Stimulated activated naive CD8-positive, alpha-beta T cell treated with anti-CD3 and anti-CD28 coated beads, Interleukin-15, Interleukin-2, amounts not matched to agents 100 ng/mL and 50 ng/mL, for 24 hours (primary cell): ENCODE measurements around the gene FARP1.

ENCODE experiments used
- H3K27ac Mint-ChIP-seq: one replicate; pipeline ENCODE4 v1.8.0; 2021; ENCODE audit warnings: mild to moderate bottlenecking, mixed read lengths
- H3K27me3 Mint-ChIP-seq: one replicate; pipeline ENCODE4 v1.8.0; 2021; ENCODE audit warnings: mixed read lengths
- H3K36me3 Mint-ChIP-seq: one replicate; pipeline ENCODE4 v1.8.0; 2021; ENCODE audit warnings: low read depth, mixed read lengths
- H3K4me1 Mint-ChIP-seq: one replicate; pipeline ENCODE4 v1.8.0; 2021; ENCODE audit warnings: low read depth, mixed read lengths
- H3K4me3 Mint-ChIP-seq: one replicate; pipeline ENCODE4 v1.8.0; 2021; ENCODE audit warnings: mild to moderate bottlenecking, mixed read lengths
- H3K9me3 Mint-ChIP-seq: one replicate; pipeline ENCODE4 v1.8.0; 2021; ENCODE audit warnings: mixed read lengths

Gene FARP1

GRCh38 chr13:98310485-98311199, 167.7 kb downstream of the FARP1 start:
- Mint-ChIP-seq H3K36me3 (no peaks in the 10 kb centered on the region), H3K27ac (no peak overlapping the region), H3K27me3 (peaks cover 3% of the 10 kb centered on the region), H3K4me1 (no peaks in the 10 kb centered on the region), H3K9me3 (no peaks in the 10 kb centered on the region), H3K4me3 (no peak overlapping the region)

- no peak overlapping the region for H3K4me3 Mint-ChIP-seq
- no peak overlapping the region for H3K27ac Mint-ChIP-seq
- H3K4me1 Mint-ChIP-seq, result no peaks in the 10 kb centered on the region
- no peaks in the 10 kb centered on the region for H3K9me3 Mint-ChIP-seq
- H3K36me3 Mint-ChIP-seq, result no peaks in the 10 kb centered on the region
- peaks cover 3% of the 10 kb centered on the region for H3K27me3 Mint-ChIP-seq
Measured at GRCh38 chr13:98311200-98311548, 168.3 kb downstream of the FARP1 start.

GRCh38 chr13:98312606-98313005, 169.7 kb downstream of the FARP1 start:
- Mint-ChIP-seq H3K4me3 (no peak overlapping the region), H3K27me3 (peaks cover 3% of the 10 kb centered on the region), H3K36me3 (no peaks in the 10 kb centered on the region), H3K4me1 (no peaks in the 10 kb centered on the region), H3K9me3 (no peaks in the 10 kb centered on the region), H3K27ac (no peak overlapping the region)

- H3K27ac Mint-ChIP-seq, result no peak overlapping the region
- H3K27me3 Mint-ChIP-seq, result peaks cover under 1% of the 10 kb centered on the region
- H3K4me1 Mint-ChIP-seq, result no peaks in the 10 kb centered on the region
- H3K9me3 Mint-ChIP-seq, result no peaks in the 10 kb centered on the region
- no peaks in the 10 kb centered on the region for H3K36me3 Mint-ChIP-seq
- no peak overlapping the region for H3K4me3 Mint-ChIP-seq
Measured at GRCh38 chr13:98313023-98313921, 170.4 kb downstream of the FARP1 start.

GRCh38 chr13:98313922-98314292, 171.0 kb downstream of the FARP1 start:
- H3K36me3 Mint-ChIP-seq, result no peaks in the 10 kb centered on the region
- no peak overlapping the region for H3K27ac Mint-ChIP-seq
- no peaks in the 10 kb centered on the region for H3K9me3 Mint-ChIP-seq
- no peaks in the 10 kb centered on the region for H3K4me1 Mint-ChIP-seq
- no peaks in the 10 kb centered on the region for H3K27me3 Mint-ChIP-seq
- H3K4me3 Mint-ChIP-seq, result no peak overlapping the region

- H3K4me1 Mint-ChIP-seq, result no peaks in the 10 kb centered on the region
- no peaks in the 10 kb centered on the region for H3K9me3 Mint-ChIP-seq
- H3K27ac Mint-ChIP-seq, result no peak overlapping the region
- peaks cover 3% of the 10 kb centered on the region for H3K27me3 Mint-ChIP-seq
- H3K4me3 Mint-ChIP-seq, result no peak overlapping the region
- H3K36me3 Mint-ChIP-seq, result no peaks in the 10 kb centered on the region
Measured at GRCh38 chr13:98315466-98315865, 172.6 kb downstream of the FARP1 start.

- Mint-ChIP-seq H3K9me3 (no peaks in the 10 kb centered on the region), H3K27ac (no peak overlapping the region), H3K4me3 (no peak overlapping the region), H3K36me3 (no peaks in the 10 kb centered on the region), H3K27me3 (peaks cover 3% of the 10 kb centered on the region), H3K4me1 (no peaks in the 10 kb centered on the region)
Measured at GRCh38 chr13:98315902-98316301, 173.0 kb downstream of the FARP1 start.

- Mint-ChIP-seq H3K27me3 (peaks cover 3% of the 10 kb centered on the region), H3K4me1 (no peaks in the 10 kb centered on the region), H3K4me3 (no peak overlapping the region), H3K9me3 (no peaks in the 10 kb centered on the region), H3K36me3 (no peaks in the 10 kb centered on the region), H3K27ac (no peak overlapping the region)
Measured at GRCh38 chr13:98317573-98318171, 174.8 kb downstream of the FARP1 start.

GRCh38 chr13:98318263-98318878, 175.5 kb downstream of the FARP1 start:
- no peak overlapping the region for H3K27ac Mint-ChIP-seq
- H3K4me1 Mint-ChIP-seq, result no peaks in the 10 kb centered on the region
- peaks cover 3% of the 10 kb centered on the region for H3K27me3 Mint-ChIP-seq
- no peaks in the 10 kb centered on the region for H3K9me3 Mint-ChIP-seq
- no peaks in the 10 kb centered on the region for H3K36me3 Mint-ChIP-seq
- H3K4me3 Mint-ChIP-seq, result no peak overlapping the region

- Mint-ChIP-seq H3K27me3 (peaks cover 3% of the 10 kb centered on the region), H3K36me3 (no peaks in the 10 kb centered on the region), H3K9me3 (no peaks in the 10 kb centered on the region), H3K4me3 (no peak overlapping the region), H3K27ac (no peak overlapping the region), H3K4me1 (no peaks in the 10 kb centered on the region)
Measured at GRCh38 chr13:98320561-98321105, 177.7 kb downstream of the FARP1 start.

GRCh38 chr13:98321395-98321794, 178.5 kb downstream of the FARP1 start:
- Mint-ChIP-seq H3K27ac (no peak overlapping the region), H3K27me3 (peaks cover 3% of the 10 kb centered on the region), H3K36me3 (no peaks in the 10 kb centered on the region)

GRCh38 chr13:98322091-98322718, 179.3 kb downstream of the FARP1 start:
- Mint-ChIP-seq H3K4me1 (no peaks in the 10 kb centered on the region), H3K27me3 (peaks cover 3% of the 10 kb centered on the region), H3K36me3 (no peaks in the 10 kb centered on the region)

More at GRCh38 chr13:98321395-98321794, 178.5 kb downstream of the FARP1 start:
- no peaks in the 10 kb centered on the region for H3K4me1 Mint-ChIP-seq
- H3K4me3 Mint-ChIP-seq, result no peak overlapping the region
- no peaks in the 10 kb centered on the region for H3K9me3 Mint-ChIP-seq

GRCh38 chr13:98324105-98324504, 181.2 kb downstream of the FARP1 start:
- Mint-ChIP-seq H3K27me3 (peaks cover 3% of the 10 kb centered on the region), H3K9me3 (no peaks in the 10 kb centered on the region), H3K36me3 (no peaks in the 10 kb centered on the region), H3K4me3 (no peak overlapping the region), H3K4me1 (no peaks in the 10 kb centered on the region), H3K27ac (no peak overlapping the region)

More at GRCh38 chr13:98322091-98322718, 179.3 kb downstream of the FARP1 start:
- H3K9me3 Mint-ChIP-seq, result no peaks in the 10 kb centered on the region
- H3K4me3 Mint-ChIP-seq, result no peak overlapping the region
- no peak overlapping the region for H3K27ac Mint-ChIP-seq

GRCh38 chr13:98325724-98326123, 182.8 kb downstream of the FARP1 start:
- Mint-ChIP-seq H3K4me3 (no peak overlapping the region), H3K4me1 (no peaks in the 10 kb centered on the region), H3K27ac (no peak overlapping the region), H3K9me3 (no peaks in the 10 kb centered on the region), H3K27me3 (no peaks in the 10 kb centered on the region), H3K36me3 (no peaks in the 10 kb centered on the region)
